Activated CD4-positive, alpha-beta T cell treated with anti-CD3 and anti-CD28 coated beads, Interleukin-10, Interleukin-2, amounts not matched to agents 100 ng/mL and 50 ng/mL, durations not matched to agents 16 hours and 8 hours (primary cell): ENCODE data around the gene LTBP1.

ENCODE experiments used
- DNase-seq: peaks from one replicate; pipeline ENCODE4 v3.0.0-alpha.2; 2020

The LTBP1 gene

DNA sequence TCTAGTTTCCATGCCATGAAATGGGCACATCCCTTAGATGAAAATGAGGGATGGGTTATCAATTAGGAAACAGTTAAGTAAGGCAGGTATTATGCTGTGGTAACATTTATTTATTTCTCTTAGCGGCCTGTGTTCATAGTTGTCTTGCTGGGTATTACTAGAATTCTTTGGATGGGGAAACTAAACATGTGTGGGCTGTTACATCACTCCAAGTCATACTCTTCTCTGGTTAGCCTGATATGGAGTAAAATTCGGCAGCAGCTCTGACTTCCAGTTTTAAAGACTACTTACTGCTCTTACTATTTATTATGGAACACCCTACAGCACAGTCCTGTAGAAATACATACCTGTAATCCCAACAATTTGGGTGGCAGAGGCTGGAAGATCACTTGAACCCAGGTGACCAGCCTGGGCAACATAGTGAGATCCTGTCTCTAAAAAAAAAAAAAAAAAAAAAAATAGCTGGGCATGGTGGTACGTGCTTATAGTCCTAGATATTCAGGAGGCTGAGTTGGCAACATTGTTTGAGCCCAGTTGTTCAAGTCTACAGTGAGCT lies 496.6 kb downstream of the LTBP1 start:
- no peak for DNase-seq

- no peak for DNase-seq
Observed at GRCh38 chr2:33444967-33445366, 498.2 kb downstream of the LTBP1 start.

GRCh38 chr2:33448220-33448899 lies 501.6 kb downstream of the LTBP1 start:
- no peak for DNase-seq
